ENCODE data around the gene MANSC1.

Gene MANSC1

GRCh38 chr12:12364787-12365445 lies 14.9 kb upstream of the MANSC1 start:
- no peak overlapping the region for H3K4me3 ChIP-seq

GRCh38 chr12:12358528-12358927 lies 8.5 kb upstream of the MANSC1 start:
- DNase-seq: no peak
- Histone ChIP-seq H3K36me3 (peaks cover 5 to 9% (median 8%) of the 10 kb centered on the region in 3 donors), H3K27ac (peak overlapping the region; percentile 94 to 95), H3K27me3 (no peaks in the 10 kb centered on the region), H3K9me3 (no peaks in the 10 kb centered on the region), H3K4me3 (peak overlapping the region; percentile 76 to 80), H3K4me1 (peaks cover 0 to 22% (median 9%) of the 10 kb centered on the region in 4 donors)
- no peak for TF ChIP-seq CTCF (IDR thresholded peaks at IDR 0.05)
- intact Hi-C loops (cut with DNase I; ENCODE audit: low total_unique reads): loop anchor here (5.0 kb wide), 1 partner anchor 204 kb away; the partner anchor contains the start of gene DUSP16

More at GRCh38 chr12:12364787-12365445, 14.9 kb upstream of the MANSC1 start:
- Histone ChIP-seq H3K36me3 (peaks cover 5 to 9% (median 8%) of the 10 kb centered on the region in 3 donors), H3K27ac (no peak overlapping the region), H3K4me1 (peaks cover 0 to 3% (median 0%) of the 10 kb centered on the region in 4 donors), H3K9me3 (no peaks in the 10 kb centered on the region), H3K27me3 (no peaks in the 10 kb centered on the region)
- TF ChIP-seq CTCF (IDR thresholded peaks at IDR 0.05): no peak
- intact Hi-C loops (cut with DNase I; ENCODE audit: low total_unique reads): no loop called here
- DNase-seq: no peak

- Histone ChIP-seq H3K4me3 (peak overlapping the region; percentile 76 to 80), H3K27me3 (no peaks in the 10 kb centered on the region), H3K36me3 (peaks cover 2 to 4% (median 2%) of the 10 kb centered on the region in 3 donors), H3K4me1 (peaks cover 0 to 22% (median 9%) of the 10 kb centered on the region in 4 donors), H3K9me3 (no peaks in the 10 kb centered on the region), H3K27ac (peak overlapping the region; percentile 94 to 95)
- no peak for DNase-seq
- intact Hi-C loops (cut with DNase I; ENCODE audit: low total_unique reads): loop anchor here (5.0 kb wide), 1 partner anchor 204 kb away; the partner anchor contains the start of gene DUSP16
- TF ChIP-seq CTCF (IDR thresholded peaks at IDR 0.05): no peak
Measured at GRCh38 chr12:12357719-12358461, 7.8 kb upstream of the MANSC1 start.

GRCh38 chr12:12356896-12357718 lies 7.1 kb upstream of the MANSC1 start, which contains the start of gene BORCS5:
Gene BORCS5, plus strand, starts transcription at chr12:12357078. Its CDS starts 374 bp downstream, at chr12:12357452.
- Histone ChIP-seq H3K4me3 (peak within 1 kb of the TSS; percentile 76 to 80), H3K27ac (peak within 1 kb of the TSS; percentile 94 to 95), H3K36me3 (no peaks in the 10 kb centered on the region), H3K27me3 (no peaks in the 10 kb centered on the region), H3K9me3 (no peaks in the 10 kb centered on the region), H3K4me1 (peaks cover 0 to 22% (median 9%) of the 10 kb centered on the region in 4 donors)
- peak; percentile 96 to 98 for DNase-seq
- intact Hi-C loops (cut with DNase I; ENCODE audit: low total_unique reads): loop anchor here (5.0 kb wide), 1 partner anchor 205 kb away; the partner anchor contains the start of gene DUSP16
- no peak for TF ChIP-seq CTCF (IDR thresholded peaks at IDR 0.05)

- Histone ChIP-seq H3K4me1 (peaks cover 0 to 22% (median 9%) of the 10 kb centered on the region in 4 donors), H3K27ac (peak overlapping the region; percentile 94 to 95), H3K36me3 (no peaks in the 10 kb centered on the region), H3K4me3 (peak overlapping the region; percentile 76 to 80), H3K27me3 (no peaks in the 10 kb centered on the region), H3K9me3 (no peaks in the 10 kb centered on the region)
- no peak for TF ChIP-seq CTCF (IDR thresholded peaks at IDR 0.05)
- no peak for DNase-seq
- intact Hi-C loops (cut with DNase I; ENCODE audit: low total_unique reads): loop anchor here (5.0 kb wide), 1 partner anchor 206 kb away; the partner anchor contains the start of gene DUSP16
Measured at GRCh38 chr12:12356467-12356895, 6.4 kb upstream of the MANSC1 start.
